Activated CD8-positive, alpha-beta memory T cell treated with anti-CD3 and anti-CD28 coated beads, Interleukin-2, amount 10 ng/mL, durations not matched to agents 7 days and 5 days (primary cell): ENCODE data around the gene MAPK4. TPM values are rescaled to one million over a fixed set of nuclear protein-coding genes. Genes with fewer than 3 reads are reported as not detected.
"Not testable (repeated sequence)": the region's sequence is repeated elsewhere in the genome, so short reads cannot be mapped to it uniquely, and the experiment has no call there.

Experiments used
- ATAC-seq: fragments of 150-1000 bp; cut with Tn5 transposase; one replicate; pipeline ENCODE4 v1.10.0; 2021; ENCODE audit warnings: moderate library complexity
- CTCF ChIA-PET: fragments of 350-600 bp; sonication (Branson Sonifier 250); formaldehyde crosslinking; loops from one replicate; lab custom pipeline; 2021; ENCODE audit warnings: antibody characterized with exemption; lab: Charles Lee
- DNase-seq: peaks from one replicate; pipeline ENCODE4 v3.0.0-alpha.2; 2020
- H3K27ac Mint-ChIP-seq: one replicate; pipeline ENCODE4 v1.8.0; 2021; ENCODE audit warnings: mild to moderate bottlenecking, mixed read lengths
- H3K27me3 Mint-ChIP-seq: one replicate; pipeline ENCODE4 v1.8.0; 2021; ENCODE audit warnings: mixed read lengths
- H3K36me3 Mint-ChIP-seq: one replicate; pipeline ENCODE4 v1.8.0; 2021; ENCODE audit warnings: mild to moderate bottlenecking, mixed read lengths
- H3K4me1 Mint-ChIP-seq: one replicate; pipeline ENCODE4 v1.8.0; 2021; ENCODE audit warnings: mixed read lengths
- H3K4me3 Mint-ChIP-seq: one replicate; pipeline ENCODE4 v1.8.0; 2021; ENCODE audit warnings: mild to moderate bottlenecking, moderate library complexity, mixed read lengths
- H3K9me3 Mint-ChIP-seq: one replicate; pipeline ENCODE4 v1.8.0; 2022; ENCODE audit warnings: low read depth, mixed read lengths
- total RNA-seq, 2 experiments: library from RNA; stranded (reverse); gene quantifications; one replicate each; pipeline ENCODE4 v1.2.3, GENCODE V29; 2021

Gene MAPK4
- total RNA-seq, 2 experiments from 2014 or later: not detected

GRCh38 chr18:50590593-50590992, 30.7 kb downstream of the MAPK4 start:
- Mint-ChIP-seq H3K9me3 (peaks cover under 1% of the 10 kb centered on the region), H3K4me1 (peaks cover 5% of the 10 kb centered on the region), H3K27ac (no peak overlapping the region), H3K36me3 (no peaks in the 10 kb centered on the region), H3K27me3 (no peaks in the 10 kb centered on the region), H3K4me3 (no peak overlapping the region)
- CTCF ChIA-PET: no interaction called here
- ATAC-seq: no peak
- no peak for DNase-seq

DNA sequence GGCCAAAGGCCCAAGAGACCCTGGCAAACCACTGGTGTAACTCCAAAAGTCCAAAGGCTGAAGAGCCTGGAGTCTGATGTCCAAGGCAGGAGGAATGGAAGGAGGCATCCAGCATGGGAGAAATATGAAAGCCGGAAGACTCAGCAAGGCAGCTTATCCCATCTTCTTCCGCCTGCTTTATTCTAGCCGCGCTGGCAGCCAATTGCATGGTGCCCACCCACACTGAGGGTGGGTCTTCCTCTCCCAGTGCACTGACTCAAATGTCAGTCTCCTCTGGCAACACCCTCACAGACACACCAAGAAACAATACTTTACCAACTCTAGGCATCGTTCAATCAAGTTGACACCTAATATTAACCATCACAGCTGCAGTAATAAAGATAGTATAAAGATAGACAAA, 34.1 kb downstream of the MAPK4 start:
- Mint-ChIP-seq H3K9me3 (no peaks in the 10 kb centered on the region), H3K27me3 (peaks cover 3% of the 10 kb centered on the region), H3K4me3 (no peak overlapping the region), H3K27ac (no peak overlapping the region), H3K4me1 (peaks cover 5% of the 10 kb centered on the region), H3K36me3 (no peaks in the 10 kb centered on the region)
- DNase-seq (no peak), ATAC-seq (no peak)
- CTCF ChIA-PET: no interaction called here

DNA sequence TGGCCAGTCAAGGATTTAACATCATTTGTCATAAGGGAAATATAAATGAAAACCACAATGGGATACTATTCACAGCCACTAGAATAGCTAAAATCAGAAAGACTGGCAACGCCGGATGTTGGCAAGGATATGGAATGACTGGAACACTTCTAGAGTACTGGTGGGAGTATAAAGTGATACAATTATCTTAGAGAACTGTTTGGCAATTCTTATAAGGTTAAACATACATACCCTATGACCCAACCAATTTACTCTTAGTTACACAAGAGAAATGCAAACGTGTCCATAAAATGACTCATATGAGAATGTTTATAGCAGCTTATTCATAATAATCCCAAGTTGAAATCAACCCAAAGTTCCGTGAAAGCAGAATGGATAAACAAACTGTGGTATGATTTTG, 35.1 kb downstream of the MAPK4 start:
- Mint-ChIP-seq H3K4me3 (no peak overlapping the region), H3K4me1 (no peaks in the 10 kb centered on the region), H3K27me3 (peaks cover 4% of the 10 kb centered on the region), H3K9me3 (no peaks in the 10 kb centered on the region), H3K36me3 (no peaks in the 10 kb centered on the region), H3K27ac (no peak overlapping the region)
- CTCF ChIA-PET: no interaction called here
- no peak for ATAC-seq
- DNase-seq: no peak

GRCh38 chr18:50602466-50602865, 42.6 kb downstream of the MAPK4 start:
- H3K27ac Mint-ChIP-seq: no peak overlapping the region
- H3K36me3 Mint-ChIP-seq: no peaks in the 10 kb centered on the region
- no peak for ATAC-seq
- H3K4me3 Mint-ChIP-seq: no peak overlapping the region
- CTCF ChIA-PET: no interaction called here
- no peak for DNase-seq
- H3K27me3 Mint-ChIP-seq: peaks cover 2% of the 10 kb centered on the region
- H3K9me3 Mint-ChIP-seq: no peaks in the 10 kb centered on the region
- H3K4me1 Mint-ChIP-seq: no peaks in the 10 kb centered on the region

GRCh38 chr18:50606609-50607008, 46.7 kb downstream of the MAPK4 start:
- Mint-ChIP-seq H3K36me3 (no peaks in the 10 kb centered on the region), H3K4me1 (no peaks in the 10 kb centered on the region), H3K27me3 (no peaks in the 10 kb centered on the region), H3K9me3 (no peaks in the 10 kb centered on the region), H3K4me3 (no peak overlapping the region), H3K27ac (no peak overlapping the region)
- CTCF ChIA-PET: interaction anchor here (0.6 kb wide), 1 partner anchor 439 kb away, joined by 3 read pairs; no protein-coding TSS in a partner anchor
- no peak for ATAC-seq
- no peak for DNase-seq

DNA sequence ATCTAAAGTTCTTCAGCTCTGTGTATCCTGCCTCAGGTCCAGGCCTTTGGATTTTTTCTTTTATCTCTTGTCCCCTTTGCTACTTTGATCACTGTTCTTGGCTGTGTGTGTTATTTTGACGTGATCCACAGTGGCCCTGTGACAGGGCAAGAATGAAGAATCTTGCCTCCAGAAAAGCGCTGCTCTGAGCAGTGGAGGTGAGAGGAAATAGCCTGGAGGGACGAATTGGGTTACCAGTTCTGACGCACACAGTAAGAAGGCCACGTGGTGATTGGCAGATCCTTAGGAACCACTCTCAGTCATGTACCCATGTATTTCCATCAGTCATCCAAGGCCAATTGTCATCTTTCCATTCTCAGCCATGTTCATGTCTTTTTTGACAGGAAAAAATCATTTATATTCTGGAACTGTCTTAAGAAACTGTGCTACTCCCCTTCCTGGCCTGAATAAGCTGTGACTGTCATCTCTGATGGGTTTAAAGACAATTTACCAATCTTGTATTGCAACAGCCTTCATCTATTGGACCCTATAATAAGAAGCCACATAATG, 47.6 kb downstream of the MAPK4 start:
- no peaks in the 10 kb centered on the region for H3K36me3 Mint-ChIP-seq
- ATAC-seq: no peak
- no peaks in the 10 kb centered on the region for H3K4me1 Mint-ChIP-seq
- H3K9me3 Mint-ChIP-seq: no peaks in the 10 kb centered on the region
- DNase-seq: no peak
- H3K27me3 Mint-ChIP-seq: no peaks in the 10 kb centered on the region
- no peak overlapping the region for H3K27ac Mint-ChIP-seq
- H3K4me3 Mint-ChIP-seq: no peak overlapping the region
- CTCF ChIA-PET: no interaction called here

DNA sequence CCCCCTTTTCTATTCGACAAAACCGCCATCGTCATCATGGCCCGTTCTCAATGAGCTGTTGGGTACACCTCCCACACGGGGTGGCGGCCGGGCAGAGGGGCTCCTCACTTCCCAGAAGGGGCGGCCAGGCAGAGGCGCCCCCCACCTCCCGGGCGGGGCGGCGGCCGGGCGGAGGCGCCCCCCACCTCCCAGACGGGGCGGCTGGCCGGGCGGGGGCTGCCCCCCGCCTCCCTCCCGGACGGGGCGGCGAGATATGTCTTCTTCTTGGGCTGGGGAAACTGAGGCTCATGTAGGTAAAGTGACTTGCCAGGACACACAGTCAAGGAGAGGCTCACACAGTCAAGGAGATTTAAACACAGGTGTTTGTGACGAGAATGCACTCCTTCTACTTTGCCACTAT, 49.3 kb downstream of the MAPK4 start:
- H3K27me3 Mint-ChIP-seq, H3K27ac Mint-ChIP-seq, H3K9me3 Mint-ChIP-seq, ATAC-seq, H3K4me3 Mint-ChIP-seq, H3K36me3 Mint-ChIP-seq, DNase-seq, H3K4me1 Mint-ChIP-seq, CTCF ChIA-PET: not testable (repeated sequence)

DNA sequence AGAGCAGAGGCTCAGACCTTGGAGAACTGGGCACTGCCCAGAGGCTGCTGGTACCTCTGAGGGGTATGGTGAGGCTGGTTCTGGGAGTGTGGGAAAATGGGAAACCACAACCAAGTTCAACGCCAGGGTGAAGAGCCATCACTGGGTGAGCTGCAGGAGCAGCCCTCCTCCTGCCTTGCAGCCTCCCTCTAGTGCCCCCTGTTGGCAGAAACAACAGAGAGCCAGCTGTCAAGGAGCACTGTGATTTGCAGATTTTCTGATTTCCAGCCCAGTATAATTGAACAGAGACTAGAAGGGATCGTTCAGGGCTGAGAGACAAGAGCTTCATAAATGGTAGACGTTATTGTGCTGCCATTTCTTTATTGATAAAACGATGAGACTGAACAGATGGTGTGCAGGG, 50.5 kb downstream of the MAPK4 start:
- no peaks in the 10 kb centered on the region for H3K9me3 Mint-ChIP-seq
- H3K36me3 Mint-ChIP-seq: no peaks in the 10 kb centered on the region
- ATAC-seq (no peak), DNase-seq (no peak)
- CTCF ChIA-PET: no interaction called here
- no peak overlapping the region for H3K27ac Mint-ChIP-seq
- H3K4me1 Mint-ChIP-seq: no peaks in the 10 kb centered on the region
- peaks cover 2% of the 10 kb centered on the region for H3K27me3 Mint-ChIP-seq
- H3K4me3 Mint-ChIP-seq: no peak overlapping the region

- no peak overlapping the region for H3K4me3 Mint-ChIP-seq
- DNase-seq: peak; percentile 16
- CTCF ChIA-PET: no interaction called here
- H3K27me3 Mint-ChIP-seq: peaks cover 2% of the 10 kb centered on the region
- H3K36me3 Mint-ChIP-seq: no peaks in the 10 kb centered on the region
- ATAC-seq: no peak
- H3K9me3 Mint-ChIP-seq: no peaks in the 10 kb centered on the region
- H3K4me1 Mint-ChIP-seq: no peaks in the 10 kb centered on the region
- H3K27ac Mint-ChIP-seq: no peak overlapping the region
Measured at GRCh38 chr18:50611529-50611941, 51.6 kb downstream of the MAPK4 start.

- H3K9me3 Mint-ChIP-seq: no peaks in the 10 kb centered on the region
- no peaks in the 10 kb centered on the region for H3K36me3 Mint-ChIP-seq
- no peaks in the 10 kb centered on the region for H3K4me1 Mint-ChIP-seq
- ATAC-seq (no peak), DNase-seq (no peak)
- peaks cover 5% of the 10 kb centered on the region for H3K27me3 Mint-ChIP-seq
- CTCF ChIA-PET: no interaction called here
- no peak overlapping the region for H3K4me3 Mint-ChIP-seq
- no peak overlapping the region for H3K27ac Mint-ChIP-seq
Measured at GRCh38 chr18:50614838-50615237, 55.0 kb downstream of the MAPK4 start.

GRCh38 chr18:50616484-50617048, 56.7 kb downstream of the MAPK4 start:
- H3K9me3 Mint-ChIP-seq: no peaks in the 10 kb centered on the region
- H3K27me3 Mint-ChIP-seq: peaks cover 5% of the 10 kb centered on the region
- DNase-seq: no peak
- no peak for ATAC-seq
- no peaks in the 10 kb centered on the region for H3K36me3 Mint-ChIP-seq
- no peak overlapping the region for H3K4me3 Mint-ChIP-seq
- no peak overlapping the region for H3K27ac Mint-ChIP-seq
- H3K4me1 Mint-ChIP-seq: no peaks in the 10 kb centered on the region
- CTCF ChIA-PET: no interaction called here

DNA sequence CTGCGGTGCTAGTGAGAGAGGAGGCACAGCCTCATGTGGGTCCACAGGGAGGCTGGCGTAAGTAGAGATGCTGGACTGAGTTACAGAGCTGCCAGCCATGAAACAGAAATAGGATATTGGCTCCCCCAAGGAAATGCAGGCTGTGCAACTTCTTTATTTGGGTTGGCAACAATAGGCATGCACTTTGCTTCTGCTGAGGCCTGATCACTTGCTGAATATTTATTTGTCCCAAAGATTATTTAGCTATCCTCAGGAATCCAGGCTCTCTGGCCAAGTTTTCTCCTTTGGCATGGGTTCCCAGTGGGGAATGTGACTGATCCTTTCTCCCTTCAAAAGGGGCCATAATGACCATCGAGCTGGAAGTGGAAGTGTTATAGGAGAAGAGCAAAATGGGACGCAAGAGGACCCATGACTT, 60.0 kb downstream of the MAPK4 start:
- H3K27ac Mint-ChIP-seq: no peak overlapping the region
- H3K4me3 Mint-ChIP-seq: no peak overlapping the region
- DNase-seq (no peak), ATAC-seq (no peak)
- peaks cover 10% of the 10 kb centered on the region for H3K27me3 Mint-ChIP-seq
- H3K36me3 Mint-ChIP-seq: no peaks in the 10 kb centered on the region
- CTCF ChIA-PET: no interaction called here
- H3K9me3 Mint-ChIP-seq: no peaks in the 10 kb centered on the region
- no peaks in the 10 kb centered on the region for H3K4me1 Mint-ChIP-seq

DNA sequence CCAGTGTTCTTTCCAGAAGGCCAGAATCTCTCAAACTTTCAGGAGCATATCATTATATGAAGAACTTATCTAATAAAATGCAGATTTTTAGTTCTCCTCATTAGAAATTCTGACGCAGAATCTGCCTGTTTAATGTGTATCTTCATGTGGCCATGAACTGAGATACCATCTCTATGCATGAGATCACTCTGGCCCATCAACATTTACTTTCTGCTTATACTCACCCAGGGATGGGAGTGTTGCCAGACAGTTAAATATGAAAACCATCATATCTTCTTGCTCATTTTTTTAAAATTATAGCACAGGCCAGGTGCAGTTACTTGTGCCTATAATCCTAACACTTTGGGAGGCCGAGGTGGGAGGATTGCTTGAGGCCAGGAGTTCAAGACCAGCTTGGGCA, 60.4 kb downstream of the MAPK4 start:
- H3K9me3 Mint-ChIP-seq: no peaks in the 10 kb centered on the region
- H3K4me3 Mint-ChIP-seq: no peak overlapping the region
- DNase-seq (no peak), ATAC-seq (no peak)
- CTCF ChIA-PET: no interaction called here
- H3K36me3 Mint-ChIP-seq: no peaks in the 10 kb centered on the region
- no peaks in the 10 kb centered on the region for H3K4me1 Mint-ChIP-seq
- no peak overlapping the region for H3K27ac Mint-ChIP-seq
- H3K27me3 Mint-ChIP-seq: peaks cover 9% of the 10 kb centered on the region

- Mint-ChIP-seq H3K9me3 (no peaks in the 10 kb centered on the region), H3K4me1 (no peaks in the 10 kb centered on the region), H3K36me3 (no peaks in the 10 kb centered on the region), H3K27me3 (peaks cover 9% of the 10 kb centered on the region), H3K27ac (no peak overlapping the region), H3K4me3 (no peak overlapping the region)
- CTCF ChIA-PET: no interaction called here
- DNase-seq (no peak), ATAC-seq (no peak)
Measured at GRCh38 chr18:50621366-50621765, 61.5 kb downstream of the MAPK4 start.
